Nephron (organoid): ENCODE results near the gene SMTNL2.

Source experiments
- H3K27ac Mint-ChIP-seq, 3 experiments: 2 replicates each; pipeline ENCODE4 v1.8.0; 2020; ENCODE audit warnings: mixed read lengths in 3 of 3, mild to moderate bottlenecking in 2 of 3, moderate library complexity in 1 of 3
- H3K27me3 Mint-ChIP-seq: 2 replicates; pipeline ENCODE4 v1.8.0; 2021; ENCODE audit warnings: low read depth, mild to moderate bottlenecking, moderate library complexity, mixed read lengths
- H3K36me3 Mint-ChIP-seq: 2 replicates; pipeline ENCODE4 v1.8.0; 2020; ENCODE audit warnings: low read depth, mixed read lengths
- H3K4me1 Mint-ChIP-seq: 2 replicates; pipeline ENCODE4 v1.8.0; 2020; ENCODE audit warnings: mixed read lengths
- H3K4me3 Mint-ChIP-seq, 3 experiments: 2 replicates each; pipeline ENCODE4 v1.8.0; 2020; ENCODE audit warnings: mild to moderate bottlenecking in 3 of 3, mixed read lengths in 3 of 3, moderate library complexity in 2 of 3
- H3K9me3 Mint-ChIP-seq: 2 replicates; pipeline ENCODE4 v1.8.0; 2020; ENCODE audit warnings: mixed read lengths
- TF ChIP-seq, protein P1 (sequence below), 3 experiments: fragments of 200-600 bp; sonication (generic); IDR thresholded peaks; one replicate each; pipeline ENCODE4 v1.5.0; 2021; ENCODE audit warnings: antibody characterized with exemption in 3 of 3; ENCODE audit not compliant: unreplicated experiment in 3 of 3

SMTNL2 gene

GRCh38 chr17:4548721-4549531 is 35.4 kb upstream of the SMTNL2 start:
- H3K27me3 Mint-ChIP-seq: no peaks in the 10 kb centered on the region
- H3K36me3 Mint-ChIP-seq: peaks cover 19% of the 10 kb centered on the region
- no peaks in the 10 kb centered on the region for H3K9me3 Mint-ChIP-seq
- TF ChIP-seq, protein P1, sequence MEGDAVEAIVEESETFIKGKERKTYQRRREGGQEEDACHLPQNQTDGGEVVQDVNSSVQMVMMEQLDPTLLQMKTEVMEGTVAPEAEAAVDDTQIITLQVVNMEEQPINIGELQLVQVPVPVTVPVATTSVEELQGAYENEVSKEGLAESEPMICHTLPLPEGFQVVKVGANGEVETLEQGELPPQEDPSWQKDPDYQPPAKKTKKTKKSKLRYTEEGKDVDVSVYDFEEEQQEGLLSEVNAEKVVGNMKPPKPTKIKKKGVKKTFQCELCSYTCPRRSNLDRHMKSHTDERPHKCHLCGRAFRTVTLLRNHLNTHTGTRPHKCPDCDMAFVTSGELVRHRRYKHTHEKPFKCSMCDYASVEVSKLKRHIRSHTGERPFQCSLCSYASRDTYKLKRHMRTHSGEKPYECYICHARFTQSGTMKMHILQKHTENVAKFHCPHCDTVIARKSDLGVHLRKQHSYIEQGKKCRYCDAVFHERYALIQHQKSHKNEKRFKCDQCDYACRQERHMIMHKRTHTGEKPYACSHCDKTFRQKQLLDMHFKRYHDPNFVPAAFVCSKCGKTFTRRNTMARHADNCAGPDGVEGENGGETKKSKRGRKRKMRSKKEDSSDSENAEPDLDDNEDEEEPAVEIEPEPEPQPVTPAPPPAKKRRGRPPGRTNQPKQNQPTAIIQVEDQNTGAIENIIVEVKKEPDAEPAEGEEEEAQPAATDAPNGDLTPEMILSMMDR (IDR thresholded peaks at IDR 0.05; ENCODE audit: unreplicated experiment in 3 of 3): no peak
- peaks cover under 1% of the 10 kb centered on the region for H3K4me1 Mint-ChIP-seq
- H3K4me3 Mint-ChIP-seq: no peak overlapping the region
- H3K27ac Mint-ChIP-seq: no peak overlapping the region

- Mint-ChIP-seq H3K27me3 (no peaks in the 10 kb centered on the region), H3K4me3 (no peak overlapping the region), H3K27ac (no peak overlapping the region), H3K9me3 (no peaks in the 10 kb centered on the region), H3K4me1 (peaks cover 8% of the 10 kb centered on the region), H3K36me3 (peaks cover 19% of the 10 kb centered on the region)
- TF ChIP-seq, protein P1 (IDR thresholded peaks at IDR 0.05; ENCODE audit: unreplicated experiment in 3 of 3): no peak
Observed at GRCh38 chr17:4549781-4550533, 34.4 kb upstream of the SMTNL2 start.

DNA sequence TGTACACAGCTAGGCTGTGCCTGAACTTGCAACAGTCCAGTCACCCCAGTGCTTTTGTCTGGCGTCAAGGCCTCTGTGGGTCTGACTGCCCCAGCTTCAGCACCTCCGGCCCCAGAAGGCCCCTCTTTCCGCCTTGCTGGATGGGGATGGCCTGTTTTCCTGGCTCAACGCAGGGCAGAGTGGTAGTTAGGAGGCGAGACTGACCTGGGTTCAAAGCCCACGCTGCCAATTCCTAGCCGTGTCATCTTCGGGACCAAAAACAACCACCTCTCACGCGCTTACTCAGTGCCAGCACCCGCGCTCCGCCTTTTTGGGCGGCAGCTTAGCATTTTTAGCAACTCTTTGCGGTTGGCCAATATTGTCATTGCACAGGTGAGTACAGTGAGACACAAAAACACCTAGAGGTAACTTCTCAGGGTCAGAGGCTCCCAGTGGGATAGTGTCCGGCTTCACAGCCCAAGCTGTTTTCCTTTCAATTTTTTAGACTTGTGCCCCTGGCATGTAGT is 33.7 kb upstream of the SMTNL2 start:
- H3K4me1 Mint-ChIP-seq: peaks cover 13% of the 10 kb centered on the region
- peaks cover 19% of the 10 kb centered on the region for H3K36me3 Mint-ChIP-seq
- H3K9me3 Mint-ChIP-seq: no peaks in the 10 kb centered on the region
- H3K27ac Mint-ChIP-seq: no peak overlapping the region
- no peak overlapping the region for H3K4me3 Mint-ChIP-seq
- H3K27me3 Mint-ChIP-seq: no peaks in the 10 kb centered on the region
- TF ChIP-seq, protein P1 (IDR thresholded peaks at IDR 0.05; ENCODE audit: unreplicated experiment in 3 of 3): no peak

GRCh38 chr17:4551141-4551540 is 33.2 kb upstream of the SMTNL2 start:
- TF ChIP-seq, protein P1 (IDR thresholded peaks at IDR 0.05; ENCODE audit: unreplicated experiment in 3 of 3): no peak
- Mint-ChIP-seq H3K27ac (no peak overlapping the region), H3K4me3 (peak overlapping the region in 2 of 3 experiments; percentile 17 to 23), H3K36me3 (peaks cover 19% of the 10 kb centered on the region), H3K27me3 (no peaks in the 10 kb centered on the region), H3K9me3 (no peaks in the 10 kb centered on the region), H3K4me1 (peaks cover 18% of the 10 kb centered on the region)

- Mint-ChIP-seq H3K4me3 (peak overlapping the region in 2 of 3 experiments; percentile 20 to 38), H3K9me3 (no peaks in the 10 kb centered on the region), H3K27me3 (no peaks in the 10 kb centered on the region), H3K27ac (no peak overlapping the region), H3K4me1 (peaks cover 22% of the 10 kb centered on the region), H3K36me3 (peaks cover 15% of the 10 kb centered on the region)
- TF ChIP-seq, protein P1 (IDR thresholded peaks at IDR 0.05; ENCODE audit: unreplicated experiment in 3 of 3): no peak
Observed at GRCh38 chr17:4551796-4552525, 32.4 kb upstream of the SMTNL2 start.
